ENCODE results near the gene ZNF69.
"Not testable (repeated sequence)": the region's sequence is repeated elsewhere in the genome, so short reads cannot be mapped to it uniquely, and the experiment has no call there.

The ZNF69 gene

GRCh38 chr19:11902228-11902627 is 14.6 kb downstream of the ZNF69 start:
- no peak for DNase-seq

- no peak for DNase-seq
These were observed 18.3 kb downstream of the ZNF69 start for GRCh38 chr19:11905928-11906327.

GRCh38 chr19:11911937-11912336 is 24.4 kb downstream of the ZNF69 start:
- not testable (repeated sequence) for DNase-seq

- DNase-seq, result not testable (repeated sequence)
These were observed 27.0 kb downstream of the ZNF69 start for GRCh38 chr19:11914417-11915051.

GRCh38 chr19:11921852-11922495 is 34.4 kb downstream of the ZNF69 start:
- DNase-seq, result no peak

GRCh38 chr19:11924886-11925650 is 37.5 kb downstream of the ZNF69 start, which contains the start of gene ZNF700:
Gene ZNF700 (plus strand): TSS chr19:11925107. CDS start chr19:11925211, 104 bp downstream.
- peak; percentile 91 for DNase-seq

- DNase-seq, result not testable (repeated sequence)
These were observed 38.1 kb downstream of the ZNF69 start for GRCh38 chr19:11925651-11926187.

- no peak for DNase-seq
These were observed 39.6 kb downstream of the ZNF69 start for GRCh38 chr19:11927227-11927626.

- no peak for DNase-seq
These were observed 43.5 kb downstream of the ZNF69 start for GRCh38 chr19:11931051-11931450.

GRCh38 chr19:11931513-11931912 is 43.9 kb downstream of the ZNF69 start:
- DNase-seq, result no peak

GRCh38 chr19:11935829-11936228 is 48.2 kb downstream of the ZNF69 start:
- not testable (repeated sequence) for DNase-seq

- not testable (repeated sequence) for DNase-seq
These were observed 50.8 kb downstream of the ZNF69 start for GRCh38 chr19:11938383-11938782.

GRCh38 chr19:11941361-11941887 is 53.8 kb downstream of the ZNF69 start:
- not testable (repeated sequence) for DNase-seq

GRCh38 chr19:11942008-11942842 is 54.6 kb downstream of the ZNF69 start:
- no peak for DNase-seq

- DNase-seq, result no peak
These were observed 55.2 kb downstream of the ZNF69 start for GRCh38 chr19:11942843-11943108.

GRCh38 chr19:11944656-11945055 is 57.1 kb downstream of the ZNF69 start:
- no peak for DNase-seq

GRCh38 chr19:11948646-11949045 is 61.1 kb downstream of the ZNF69 start:
- no peak for DNase-seq

- no peak for DNase-seq
These were observed 61.6 kb downstream of the ZNF69 start for GRCh38 chr19:11949201-11949600.

- DNase-seq, result not testable (repeated sequence)
These were observed 62.1 kb downstream of the ZNF69 start for GRCh38 chr19:11949614-11950080.

- DNase-seq, result no peak
These were observed 62.7 kb downstream of the ZNF69 start for GRCh38 chr19:11950312-11950711.

All from NK-92 treated with Interleukin-12 subunit alpha and Interleukin-12 subunit beta, amount 100 ng/mL, for 24 hours (cell line).